Dermis blood vessel endothelial cell (primary cell): Measurements from ENCODE around the gene DPEP1. TPM values are rescaled to one million over a fixed set of nuclear protein-coding genes. Genes with fewer than 3 reads are reported as not detected.
"Not testable (repeated sequence)": the region's sequence is repeated elsewhere in the genome, so short reads cannot be mapped to it uniquely, and the experiment has no call there.

Source experiments
- DNase-seq: peaks from one replicate; pipeline ENCODE4 v3.0.0; 2010
- total RNA-seq: library from RNA; depleted of rRNA; stranded (reverse); fragments of >200 nt; gene quantifications from 2 replicates; pipeline ENCODE4 v1.2.3, GENCODE V29; 2014

DPEP1 gene
- total RNA-seq = 1.0 and 2.7 TPM in 2 replicates

GRCh38 chr16:89613231-89613953 is at the start of gene DPEP1:
Gene DPEP1, plus strand, starts transcription at chr16:89613642. Its CDS starts 16,769 bp downstream, at chr16:89630411.
- peak; percentile 24 for DNase-seq

GRCh38 chr16:89564476-89565255 is 48.8 kb upstream of the DPEP1 start:
- DNase-seq = no peak

- DNase-seq = no peak
These were observed 48.3 kb upstream of the DPEP1 start for GRCh38 chr16:89565256-89565505.

- DNase-seq = peak; percentile 66
These were observed 47.7 kb upstream of the DPEP1 start for GRCh38 chr16:89565506-89566372.

DNA sequence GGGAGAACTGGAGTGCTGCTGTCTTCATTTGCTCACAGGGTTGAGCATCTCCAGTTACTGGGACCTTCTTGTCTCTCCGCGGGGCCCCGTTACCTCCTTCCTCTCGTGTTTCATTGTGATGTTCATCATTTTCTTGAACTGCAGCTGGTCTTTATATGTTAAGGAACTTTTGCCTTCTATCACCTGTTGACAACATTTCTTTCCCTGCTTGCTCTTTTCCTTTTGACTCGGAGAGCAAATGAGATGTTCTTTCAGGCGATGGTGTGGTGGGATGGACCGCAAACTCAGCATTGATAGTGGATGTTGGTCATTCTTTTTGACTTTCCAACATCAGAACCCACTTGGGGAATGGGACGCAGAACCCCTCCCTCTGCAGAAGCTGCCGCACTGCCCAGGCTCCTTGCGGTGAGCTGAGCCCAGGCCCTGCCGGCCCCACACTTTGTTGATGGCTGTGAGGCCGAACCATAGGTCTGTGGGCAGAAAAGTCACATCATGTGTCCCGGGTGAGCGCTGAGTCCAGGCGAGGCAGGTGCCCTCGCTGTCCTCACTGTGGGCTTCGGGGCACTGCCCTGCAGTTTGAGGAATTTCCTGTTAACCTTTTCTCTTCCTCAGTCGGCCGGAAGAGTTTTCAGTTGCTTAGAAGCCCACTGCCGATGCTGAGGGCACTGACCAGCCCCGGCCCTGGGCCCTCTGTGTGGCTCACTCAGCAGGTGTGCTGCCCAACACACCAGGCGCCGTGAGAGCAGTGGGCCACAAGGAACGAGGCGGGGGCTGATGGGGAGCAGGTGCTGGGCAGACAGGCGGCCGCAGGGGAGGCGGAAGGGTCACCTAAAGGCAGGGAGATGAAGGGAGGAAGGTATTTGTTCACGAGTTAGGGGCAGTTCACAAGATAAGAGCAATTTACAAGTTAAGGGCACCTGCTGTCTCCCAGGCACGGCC is 45.5 kb upstream of the DPEP1 start:
- DNase-seq = no peak

- DNase-seq = no peak
These were observed 43.7 kb upstream of the DPEP1 start for GRCh38 chr16:89569506-89570341.

- DNase-seq = no peak
These were observed 43.0 kb upstream of the DPEP1 start for GRCh38 chr16:89570342-89570923.

DNA sequence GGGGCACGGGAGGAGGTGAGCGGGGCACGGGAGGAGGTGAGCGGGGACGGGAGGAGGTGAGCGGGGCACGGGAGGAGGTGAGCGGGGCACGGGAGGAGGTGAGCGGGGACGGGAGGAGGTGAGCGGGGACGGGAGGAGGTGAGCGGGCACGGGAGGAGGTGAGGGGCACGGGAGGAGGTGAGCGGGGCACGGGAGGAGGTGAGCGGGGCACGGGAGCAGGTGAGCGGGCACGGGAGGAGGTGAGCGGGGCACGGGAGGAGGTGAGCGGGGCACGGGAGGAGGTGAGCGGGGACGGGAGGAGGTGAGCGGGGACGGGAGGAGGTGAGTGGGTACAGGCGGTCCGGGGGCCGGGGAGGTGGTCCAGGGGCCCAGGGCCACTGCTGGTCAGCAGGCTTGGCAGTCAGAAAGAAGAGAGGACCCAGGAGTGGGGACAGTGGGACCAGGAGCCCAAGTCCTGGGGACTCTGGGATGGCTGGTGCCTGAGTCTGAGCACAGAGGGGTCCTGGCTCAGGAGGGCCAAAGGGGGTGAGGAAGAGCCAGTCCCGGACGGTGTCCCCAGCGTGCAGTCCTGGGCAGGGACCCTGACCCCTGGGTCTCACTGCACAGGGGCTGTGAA is 42.4 kb upstream of the DPEP1 start:
- not testable (repeated sequence) for DNase-seq

DNA sequence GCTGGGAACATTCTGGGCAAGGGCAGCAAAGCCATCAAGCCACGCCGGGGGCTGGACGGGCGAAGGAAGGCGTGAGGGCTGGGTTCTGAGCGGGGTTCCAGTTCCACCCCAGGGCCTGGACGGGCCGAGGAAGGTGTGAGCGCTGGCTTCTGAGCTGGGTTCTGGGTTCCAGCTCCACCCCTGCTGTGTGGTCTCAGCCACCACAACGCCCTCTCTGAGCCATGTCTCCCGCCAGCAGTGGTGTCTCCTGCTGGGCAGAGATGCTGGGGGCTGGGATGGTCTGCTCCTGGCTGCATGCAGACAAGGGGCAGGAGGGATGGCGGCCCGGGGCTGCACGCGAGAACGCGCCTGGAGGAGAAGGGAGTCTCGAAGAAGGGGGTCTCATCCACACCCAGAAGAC is 41.8 kb upstream of the DPEP1 start:
- DNase-seq = no peak

GRCh38 chr16:89572073-89572484 is 41.4 kb upstream of the DPEP1 start:
- DNase-seq = no peak

- DNase-seq = no peak
These were observed 40.8 kb upstream of the DPEP1 start for GRCh38 chr16:89572485-89573205.

DNA sequence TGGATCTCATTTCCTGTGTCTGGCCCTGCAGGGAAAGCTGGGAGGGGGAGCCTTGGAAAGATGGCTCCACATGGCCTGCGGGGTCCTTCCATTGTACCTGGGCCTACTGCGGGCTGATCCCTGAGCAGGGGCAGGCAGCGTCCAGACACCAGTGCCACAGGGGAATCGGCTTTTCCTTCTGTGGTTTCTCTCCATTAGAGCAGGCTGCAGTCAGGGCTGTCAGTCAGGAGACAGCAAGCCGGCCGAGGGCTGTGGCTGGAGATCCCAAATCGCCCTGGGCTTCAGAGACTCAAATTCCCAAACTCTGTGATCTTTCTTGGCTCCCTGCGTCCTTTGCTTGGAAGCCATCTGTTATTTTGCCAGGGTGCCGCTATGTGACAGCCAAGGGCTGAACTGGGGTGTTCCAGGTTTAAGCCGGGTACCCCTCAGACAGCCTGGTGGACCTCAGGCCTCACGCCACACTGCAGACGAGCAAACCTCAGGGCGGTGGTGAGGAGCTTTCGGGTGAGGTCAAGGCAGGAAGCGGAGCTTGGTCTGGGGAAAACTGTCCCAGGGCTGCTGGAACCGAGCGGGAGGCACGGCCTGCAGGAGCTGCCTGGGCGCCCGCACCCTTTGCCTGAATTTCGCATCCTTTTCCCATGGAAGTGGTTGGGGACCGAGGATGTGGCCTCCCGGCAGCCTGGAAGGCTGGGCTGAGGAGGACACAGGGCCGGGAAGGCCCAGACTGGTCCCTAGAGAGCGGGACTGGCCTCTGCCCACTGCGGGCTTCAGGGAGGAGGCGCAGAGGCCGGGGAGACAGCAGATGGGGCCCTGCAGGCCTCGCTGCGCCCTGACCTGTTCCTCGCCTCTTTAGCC is 39.4 kb upstream of the DPEP1 start:
- DNase-seq = no peak

GRCh38 chr16:89574681-89575246 is 38.7 kb upstream of the DPEP1 start:
- DNase-seq = peak; percentile 85

- DNase-seq = no peak
These were observed 37.9 kb upstream of the DPEP1 start, which contains the start of gene CPNE7 for GRCh38 chr16:89575247-89576152. Gene CPNE7, plus strand, starts transcription at chr16:89575758. Its CDS starts 140 bp downstream, at chr16:89575898.

- no peak for DNase-seq
These were observed 37.0 kb upstream of the DPEP1 start for GRCh38 chr16:89576153-89577054.
